HEK293 (cell line): ENCODE data around the gene SLC38A10.
A peak's percentile ranks its signal among the peaks of the same experiment; 100 is the strongest.

Experiments
- BCL11B ChIP-seq: fragments of 450-650 bp; formaldehyde crosslinking; IDR thresholded peaks from 2 replicates; pipeline ENCODE4 v1.5.1; 2016; ENCODE audit warnings: low read depth, missing biosample characterization, missing genetic modification characterization
- HOXD13 ChIP-seq: sonication (generic); formaldehyde crosslinking; IDR thresholded peaks from 2 replicates; pipeline ENCODE4 v1.8.0; 2022; ENCODE audit warnings: missing genetic modification reagents, borderline replicate concordance
- MYNN ChIP-seq: fragments of 450-650 bp; formaldehyde crosslinking; IDR thresholded peaks from 2 replicates; pipeline ENCODE4 v1.5.1; 2016; ENCODE audit warnings: missing biosample characterization, missing genetic modification characterization, borderline replicate concordance
- SP2 ChIP-seq: fragments of 450-650 bp; formaldehyde crosslinking; IDR thresholded peaks from 2 replicates; pipeline ENCODE4 v1.5.1; 2016; ENCODE audit warnings: missing biosample characterization, missing genetic modification characterization
- ZBTB1 ChIP-seq: fragments of 450-650 bp; formaldehyde crosslinking; IDR thresholded peaks from 2 replicates; pipeline ENCODE4 v1.5.1; 2016; ENCODE audit warnings: missing biosample characterization, missing genetic modification characterization
- ZFHX2 ChIP-seq: fragments of 450-650 bp; formaldehyde crosslinking; conservative IDR thresholded peaks from 2 replicates; pipeline ENCODE4 v1.5.1; 2016; ENCODE audit warnings: missing biosample characterization, missing genetic modification characterization
- ZNF112 ChIP-seq: fragments of 450-650 bp; formaldehyde crosslinking; IDR thresholded peaks from 2 replicates; pipeline ENCODE4 v1.5.0; 2017; ENCODE audit warnings: missing biosample characterization, missing genetic modification characterization
- ZNF146 ChIP-seq: fragments of 450-650 bp; formaldehyde crosslinking; IDR thresholded peaks from 2 replicates; pipeline ENCODE4 v1.5.1; 2016; ENCODE audit warnings: missing biosample characterization, missing genetic modification characterization
- ZNF2 ChIP-seq: fragments of 450-650 bp; formaldehyde crosslinking; IDR thresholded peaks from 2 replicates; pipeline ENCODE4 v1.5.1; 2016; ENCODE audit warnings: missing biosample characterization, missing genetic modification characterization
- ZNF202 ChIP-seq: fragments of 450-650 bp; formaldehyde crosslinking; IDR thresholded peaks from 2 replicates; pipeline ENCODE4 v1.5.1; 2016; ENCODE audit warnings: missing biosample characterization, missing genetic modification characterization, borderline replicate concordance
- ZNF354C ChIP-seq: fragments of 450-650 bp; formaldehyde crosslinking; IDR thresholded peaks from 2 replicates; pipeline ENCODE4 v1.5.1; 2016; ENCODE audit warnings: missing biosample characterization, missing genetic modification characterization, low read depth, borderline replicate concordance
- ZNF37A ChIP-seq: fragments of 450-650 bp; IDR thresholded peaks from 2 replicates; pipeline ENCODE4 v1.5.1; 2018; ENCODE audit warnings: missing biosample characterization, missing genetic modification characterization
- ZNF48 ChIP-seq: fragments of 450-650 bp; formaldehyde crosslinking; IDR thresholded peaks from 2 replicates; pipeline ENCODE4 v1.5.1; 2016; ENCODE audit warnings: missing biosample characterization, missing genetic modification characterization
- ZNF529 ChIP-seq: fragments of 450-650 bp; formaldehyde crosslinking; IDR thresholded peaks from 2 replicates; pipeline ENCODE4 v1.5.1; 2017; ENCODE audit warnings: missing genetic modification characterization, missing biosample characterization; ENCODE audit not compliant: insufficient replicate concordance
- ZNF600 ChIP-seq: fragments of 450-650 bp; formaldehyde crosslinking; IDR thresholded peaks from 2 replicates; pipeline ENCODE4 v1.5.1; 2016; ENCODE audit warnings: missing biosample characterization, missing genetic modification characterization
- ZNF654 ChIP-seq: fragments of 450-650 bp; formaldehyde crosslinking; IDR thresholded peaks from 2 replicates; pipeline ENCODE4 v1.5.1; 2016; ENCODE audit warnings: low read depth, missing biosample characterization, missing genetic modification characterization
- ZNF707 ChIP-seq: fragments of 450-650 bp; formaldehyde crosslinking; IDR thresholded peaks from 2 replicates; pipeline ENCODE4 v1.5.1; 2016; ENCODE audit warnings: missing biosample characterization, missing genetic modification characterization
- ZSCAN30 ChIP-seq: fragments of 450-650 bp; IDR thresholded peaks from 2 replicates; pipeline ENCODE4 v1.5.1; 2018; ENCODE audit warnings: missing biosample characterization, mild to moderate bottlenecking, missing genetic modification characterization, moderate library complexity
- TF ChIP-seq, protein P1 (sequence below): fragments of 450-650 bp; formaldehyde crosslinking; IDR thresholded peaks from 2 replicates; pipeline ENCODE4 v1.5.1; 2016; ENCODE audit warnings: missing biosample characterization, missing genetic modification characterization
- TF ChIP-seq, protein P2 (sequence below): fragments of 450-650 bp; formaldehyde crosslinking; IDR thresholded peaks from 2 replicates; pipeline ENCODE4 v1.5.1; 2017; ENCODE audit warnings: missing biosample characterization, missing genetic modification characterization
- TF ChIP-seq, protein P3 (sequence below): fragments of 450-650 bp; formaldehyde crosslinking; IDR thresholded peaks from 2 replicates; pipeline ENCODE4 v1.5.1; 2016; ENCODE audit warnings: missing biosample characterization, missing genetic modification characterization
- TF ChIP-seq, protein P4 (sequence below): sonication (generic); formaldehyde crosslinking; IDR thresholded peaks from 2 replicates; pipeline ENCODE4 v1.8.1; 2022; ENCODE audit warnings: mild to moderate bottlenecking, moderate library complexity, missing genetic modification reagents
- TF ChIP-seq, protein P5 (sequence below): fragments of 450-650 bp; IDR thresholded peaks from 2 replicates; pipeline ENCODE4 v1.5.1; 2018; ENCODE audit warnings: missing biosample characterization, mild to moderate bottlenecking, missing genetic modification characterization
- TF ChIP-seq, protein P6 (sequence below): fragments of 450-650 bp; formaldehyde crosslinking; IDR thresholded peaks from 2 replicates; pipeline ENCODE4 v1.5.1; 2016; ENCODE audit warnings: missing biosample characterization, missing genetic modification characterization
- TF ChIP-seq, protein P7 (sequence below): fragments of 450-650 bp; formaldehyde crosslinking; IDR thresholded peaks from 2 replicates; pipeline ENCODE4 v1.5.1; 2017; ENCODE audit warnings: missing biosample characterization, missing genetic modification characterization

The SLC38A10 gene

DNA sequence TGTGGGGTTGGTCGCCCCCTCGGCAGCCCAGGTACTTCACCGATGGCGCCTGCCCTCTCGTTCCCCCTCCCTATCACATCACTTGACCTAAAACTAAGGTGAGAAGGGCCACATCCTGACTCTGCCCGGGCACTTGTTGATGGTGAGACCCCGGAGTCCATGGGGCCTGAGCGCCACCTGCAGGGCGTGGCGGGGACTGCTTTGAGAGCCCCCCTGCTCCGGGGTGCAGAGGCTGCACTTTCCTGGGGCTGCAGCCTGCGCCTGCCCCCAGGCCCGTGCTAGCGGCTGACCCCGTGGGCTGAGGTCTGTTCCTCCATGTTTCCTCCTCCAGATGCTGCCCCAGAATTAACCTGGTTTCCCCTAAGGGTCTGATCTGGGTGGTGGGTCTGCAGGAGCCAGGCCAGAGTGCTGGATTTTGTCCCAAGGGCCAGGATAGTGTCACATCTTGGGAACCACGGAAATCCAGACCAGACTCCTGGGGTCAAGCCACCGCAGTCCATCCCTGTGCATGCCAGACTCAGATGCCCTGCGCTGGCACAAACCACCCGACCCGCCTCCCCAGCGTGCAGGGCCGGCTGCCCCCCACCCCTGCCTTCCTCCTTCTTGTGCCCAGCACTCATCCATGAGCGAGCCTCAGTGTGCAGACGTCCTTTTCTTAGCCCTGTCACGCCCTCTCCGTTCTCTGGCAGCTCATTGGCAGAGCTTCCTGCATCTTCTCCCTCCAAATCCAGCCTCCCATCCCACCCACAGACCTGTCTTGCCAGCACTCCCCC, 53.3 kb downstream of the SLC38A10 start (continued):
- TF ChIP-seq, protein P1, sequence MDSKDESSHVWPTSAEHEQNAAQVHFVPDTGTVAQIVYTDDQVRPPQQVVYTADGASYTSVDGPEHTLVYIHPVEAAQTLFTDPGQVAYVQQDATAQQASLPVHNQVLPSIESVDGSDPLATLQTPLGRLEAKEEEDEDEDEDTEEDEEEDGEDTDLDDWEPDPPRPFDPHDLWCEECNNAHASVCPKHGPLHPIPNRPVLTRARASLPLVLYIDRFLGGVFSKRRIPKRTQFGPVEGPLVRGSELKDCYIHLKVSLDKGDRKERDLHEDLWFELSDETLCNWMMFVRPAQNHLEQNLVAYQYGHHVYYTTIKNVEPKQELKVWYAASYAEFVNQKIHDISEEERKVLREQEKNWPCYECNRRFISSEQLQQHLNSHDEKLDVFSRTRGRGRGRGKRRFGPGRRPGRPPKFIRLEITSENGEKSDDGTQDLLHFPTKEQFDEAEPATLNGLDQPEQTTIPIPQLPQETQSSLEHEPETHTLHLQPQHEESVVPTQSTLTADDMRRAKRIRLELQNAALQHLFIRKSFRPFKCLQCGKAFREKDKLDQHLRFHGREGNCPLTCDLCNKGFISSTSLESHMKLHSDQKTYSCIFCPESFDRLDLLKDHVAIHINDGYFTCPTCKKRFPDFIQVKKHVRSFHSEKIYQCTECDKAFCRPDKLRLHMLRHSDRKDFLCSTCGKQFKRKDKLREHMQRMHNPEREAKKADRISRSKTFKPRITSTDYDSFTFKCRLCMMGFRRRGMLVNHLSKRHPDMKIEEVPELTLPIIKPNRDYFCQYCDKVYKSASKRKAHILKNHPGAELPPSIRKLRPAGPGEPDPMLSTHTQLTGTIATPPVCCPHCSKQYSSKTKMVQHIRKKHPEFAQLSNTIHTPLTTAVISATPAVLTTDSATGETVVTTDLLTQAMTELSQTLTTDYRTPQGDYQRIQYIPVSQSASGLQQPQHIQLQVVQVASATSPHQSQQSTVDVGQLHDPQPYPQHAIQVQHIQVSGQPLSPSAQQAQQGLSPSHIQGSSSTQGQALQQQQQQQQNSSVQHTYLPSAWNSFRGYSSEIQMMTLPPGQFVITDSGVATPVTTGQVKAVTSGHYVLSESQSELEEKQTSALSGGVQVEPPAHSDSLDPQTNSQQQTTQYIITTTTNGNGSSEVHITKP: no peak
- no peak for TF ChIP-seq ZNF146 (tag by site-specific recombination)
- peak; percentile 39; the same call in 1 of the 2 replicates for TF ChIP-seq ZFHX2 (tag by site-specific recombination)
- TF ChIP-seq BCL11B: no peak
- peak; percentile 63; the same call in 1 of the 2 replicates for TF ChIP-seq ZNF2
- TF ChIP-seq HOXD13 (CRISPR knock-in tag): no peak
- TF ChIP-seq ZNF37A (tag by site-specific recombination): no peak
- no peak for TF ChIP-seq ZNF354C (tag by site-specific recombination)
- TF ChIP-seq, protein P2, sequence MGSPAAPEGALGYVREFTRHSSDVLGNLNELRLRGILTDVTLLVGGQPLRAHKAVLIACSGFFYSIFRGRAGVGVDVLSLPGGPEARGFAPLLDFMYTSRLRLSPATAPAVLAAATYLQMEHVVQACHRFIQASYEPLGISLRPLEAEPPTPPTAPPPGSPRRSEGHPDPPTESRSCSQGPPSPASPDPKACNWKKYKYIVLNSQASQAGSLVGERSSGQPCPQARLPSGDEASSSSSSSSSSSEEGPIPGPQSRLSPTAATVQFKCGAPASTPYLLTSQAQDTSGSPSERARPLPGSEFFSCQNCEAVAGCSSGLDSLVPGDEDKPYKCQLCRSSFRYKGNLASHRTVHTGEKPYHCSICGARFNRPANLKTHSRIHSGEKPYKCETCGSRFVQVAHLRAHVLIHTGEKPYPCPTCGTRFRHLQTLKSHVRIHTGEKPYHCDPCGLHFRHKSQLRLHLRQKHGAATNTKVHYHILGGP (tag by site-specific recombination): no peak
- no peak for TF ChIP-seq ZNF202 (tag by site-specific recombination)
- no peak for TF ChIP-seq ZBTB1 (tag by site-specific recombination)
- TF ChIP-seq ZNF600 (tag by site-specific recombination): peak; percentile 42; the same call in 1 of the 2 replicates
- TF ChIP-seq, protein P3, sequence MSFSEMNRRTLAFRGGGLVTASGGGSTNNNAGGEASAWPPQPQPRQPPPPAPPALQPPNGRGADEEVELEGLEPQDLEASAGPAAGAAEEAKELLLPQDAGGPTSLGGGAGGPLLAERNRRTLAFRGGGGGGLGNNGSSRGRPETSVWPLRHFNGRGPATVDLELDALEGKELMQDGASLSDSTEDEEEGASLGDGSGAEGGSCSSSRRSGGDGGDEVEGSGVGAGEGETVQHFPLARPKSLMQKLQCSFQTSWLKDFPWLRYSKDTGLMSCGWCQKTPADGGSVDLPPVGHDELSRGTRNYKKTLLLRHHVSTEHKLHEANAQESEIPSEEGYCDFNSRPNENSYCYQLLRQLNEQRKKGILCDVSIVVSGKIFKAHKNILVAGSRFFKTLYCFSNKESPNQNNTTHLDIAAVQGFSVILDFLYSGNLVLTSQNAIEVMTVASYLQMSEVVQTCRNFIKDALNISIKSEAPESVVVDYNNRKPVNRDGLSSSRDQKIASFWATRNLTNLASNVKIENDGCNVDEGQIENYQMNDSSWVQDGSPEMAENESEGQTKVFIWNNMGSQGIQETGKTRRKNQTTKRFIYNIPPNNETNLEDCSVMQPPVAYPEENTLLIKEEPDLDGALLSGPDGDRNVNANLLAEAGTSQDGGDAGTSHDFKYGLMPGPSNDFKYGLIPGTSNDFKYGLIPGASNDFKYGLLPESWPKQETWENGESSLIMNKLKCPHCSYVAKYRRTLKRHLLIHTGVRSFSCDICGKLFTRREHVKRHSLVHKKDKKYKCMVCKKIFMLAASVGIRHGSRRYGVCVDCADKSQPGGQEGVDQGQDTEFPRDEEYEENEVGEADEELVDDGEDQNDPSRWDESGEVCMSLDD (tag by site-specific recombination): peak; percentile 77; the same call in 1 of the 2 replicates
- no peak for TF ChIP-seq ZNF112 (tag by site-specific recombination)
- TF ChIP-seq, protein P4, sequence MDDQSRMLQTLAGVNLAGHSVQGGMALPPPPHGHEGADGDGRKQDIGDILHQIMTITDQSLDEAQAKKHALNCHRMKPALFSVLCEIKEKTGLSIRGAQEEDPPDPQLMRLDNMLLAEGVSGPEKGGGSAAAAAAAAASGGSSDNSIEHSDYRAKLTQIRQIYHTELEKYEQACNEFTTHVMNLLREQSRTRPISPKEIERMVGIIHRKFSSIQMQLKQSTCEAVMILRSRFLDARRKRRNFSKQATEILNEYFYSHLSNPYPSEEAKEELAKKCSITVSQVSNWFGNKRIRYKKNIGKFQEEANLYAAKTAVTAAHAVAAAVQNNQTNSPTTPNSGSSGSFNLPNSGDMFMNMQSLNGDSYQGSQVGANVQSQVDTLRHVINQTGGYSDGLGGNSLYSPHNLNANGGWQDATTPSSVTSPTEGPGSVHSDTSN (CRISPR knock-in tag): 0 out of 2 replicates have a peak, but pooled peaks have one; percentile 29
- TF ChIP-seq ZNF707: no peak
- no peak for TF ChIP-seq ZNF529 (tag by site-specific recombination)
- TF ChIP-seq, protein P5, sequence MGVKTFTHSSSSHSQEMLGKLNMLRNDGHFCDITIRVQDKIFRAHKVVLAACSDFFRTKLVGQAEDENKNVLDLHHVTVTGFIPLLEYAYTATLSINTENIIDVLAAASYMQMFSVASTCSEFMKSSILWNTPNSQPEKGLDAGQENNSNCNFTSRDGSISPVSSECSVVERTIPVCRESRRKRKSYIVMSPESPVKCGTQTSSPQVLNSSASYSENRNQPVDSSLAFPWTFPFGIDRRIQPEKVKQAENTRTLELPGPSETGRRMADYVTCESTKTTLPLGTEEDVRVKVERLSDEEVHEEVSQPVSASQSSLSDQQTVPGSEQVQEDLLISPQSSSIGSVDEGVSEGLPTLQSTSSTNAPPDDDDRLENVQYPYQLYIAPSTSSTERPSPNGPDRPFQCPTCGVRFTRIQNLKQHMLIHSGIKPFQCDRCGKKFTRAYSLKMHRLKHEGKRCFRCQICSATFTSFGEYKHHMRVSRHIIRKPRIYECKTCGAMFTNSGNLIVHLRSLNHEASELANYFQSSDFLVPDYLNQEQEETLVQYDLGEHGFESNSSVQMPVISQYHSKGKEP (tag by site-specific recombination): peak; percentile 67; the same call in 1 of the 2 replicates
- TF ChIP-seq ZSCAN30 (tag by site-specific recombination): 0 out of 2 replicates have a peak, but pooled peaks have one; percentile 44
- TF ChIP-seq, protein P6, sequence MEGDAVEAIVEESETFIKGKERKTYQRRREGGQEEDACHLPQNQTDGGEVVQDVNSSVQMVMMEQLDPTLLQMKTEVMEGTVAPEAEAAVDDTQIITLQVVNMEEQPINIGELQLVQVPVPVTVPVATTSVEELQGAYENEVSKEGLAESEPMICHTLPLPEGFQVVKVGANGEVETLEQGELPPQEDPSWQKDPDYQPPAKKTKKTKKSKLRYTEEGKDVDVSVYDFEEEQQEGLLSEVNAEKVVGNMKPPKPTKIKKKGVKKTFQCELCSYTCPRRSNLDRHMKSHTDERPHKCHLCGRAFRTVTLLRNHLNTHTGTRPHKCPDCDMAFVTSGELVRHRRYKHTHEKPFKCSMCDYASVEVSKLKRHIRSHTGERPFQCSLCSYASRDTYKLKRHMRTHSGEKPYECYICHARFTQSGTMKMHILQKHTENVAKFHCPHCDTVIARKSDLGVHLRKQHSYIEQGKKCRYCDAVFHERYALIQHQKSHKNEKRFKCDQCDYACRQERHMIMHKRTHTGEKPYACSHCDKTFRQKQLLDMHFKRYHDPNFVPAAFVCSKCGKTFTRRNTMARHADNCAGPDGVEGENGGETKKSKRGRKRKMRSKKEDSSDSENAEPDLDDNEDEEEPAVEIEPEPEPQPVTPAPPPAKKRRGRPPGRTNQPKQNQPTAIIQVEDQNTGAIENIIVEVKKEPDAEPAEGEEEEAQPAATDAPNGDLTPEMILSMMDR: peak; percentile 84
- peak; percentile 43 for TF ChIP-seq SP2
- TF ChIP-seq ZNF654 (tag by site-specific recombination): peak; percentile 73
- TF ChIP-seq ZNF48 (tag by site-specific recombination): no peak
- TF ChIP-seq, protein P7, sequence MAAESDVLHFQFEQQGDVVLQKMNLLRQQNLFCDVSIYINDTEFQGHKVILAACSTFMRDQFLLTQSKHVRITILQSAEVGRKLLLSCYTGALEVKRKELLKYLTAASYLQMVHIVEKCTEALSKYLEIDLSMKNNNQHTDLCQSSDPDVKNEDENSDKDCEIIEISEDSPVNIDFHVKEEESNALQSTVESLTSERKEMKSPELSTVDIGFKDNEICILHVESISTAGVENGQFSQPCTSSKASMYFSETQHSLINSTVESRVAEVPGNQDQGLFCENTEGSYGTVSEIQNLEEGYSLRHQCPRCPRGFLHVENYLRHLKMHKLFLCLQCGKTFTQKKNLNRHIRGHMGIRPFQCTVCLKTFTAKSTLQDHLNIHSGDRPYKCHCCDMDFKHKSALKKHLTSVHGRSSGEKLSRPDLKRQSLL (tag by site-specific recombination): no peak
- no peak for TF ChIP-seq MYNN (tag by site-specific recombination)
